Left lung (tissue), 10 donors: Measurements from ENCODE around the gene EHD4. TPM values are rescaled to one million over a fixed set of nuclear protein-coding genes. Genes with fewer than 3 reads are reported as not detected.

Experiments used
- ATAC-seq: fragments of 200-7000 bp; cut with Tn5 transposase; one replicate; pipeline ENCODE4 v1.9.1; 2020; ENCODE audit warnings: moderate library complexity
- DNase-seq, 4 donors: peaks; one replicate each; pipeline ENCODE4 v3.0.0-alpha.2; 2013 to 2020
- H3K27ac ChIP-seq, 2 donors: fragments of 200-600 bp; sonication (generic) in 1 of 2; one replicate each; pipeline versions ENCODE4 v1.5.0 to v1.8.0; 2020 to 2021
- H3K27me3 ChIP-seq, 2 donors: fragments of 200-600 bp; sonication (generic) in 1 of 2; one replicate each; pipeline versions ENCODE4 v1.5.0 to v1.8.0; 2020 to 2021
- H3K36me3 ChIP-seq, 2 donors: fragments of 200-600 bp; sonication (generic) in 1 of 2; one replicate each; pipeline versions ENCODE4 v1.5.0 to v1.8.0; 2020 to 2021
- H3K4me1 ChIP-seq, 2 donors: fragments of 200-600 bp; one replicate each; pipeline ENCODE4 v1.8.0; 2021
- H3K4me3 ChIP-seq, 2 donors: fragments of 200-600 bp; sonication (generic) in 1 of 2; one replicate each; pipeline versions ENCODE4 v1.5.0 to v1.8.0; 2020 to 2021; ENCODE audit warnings: mild to moderate bottlenecking in 1 of 2
- H3K9me3 ChIP-seq, 2 donors: fragments of 200-600 bp; sonication (generic) in 1 of 2; one replicate each; pipeline versions ENCODE4 v1.5.0 to v1.8.0; 2020 to 2021
- CTCF ChIP-seq, 2 donors: fragments of 200-600 bp; sonication (generic) in 1 of 2; IDR thresholded peaks; one replicate each; pipeline versions ENCODE4 v1.5.0 to v1.8.0; 2021; ENCODE audit warnings: antibody characterized with exemption in 2 of 2
- intact Hi-C, 2 donors: fragments of 100-400 bp; cut with DNase I; formaldehyde crosslinking; loops; one replicate each; pipeline versions ENCODE4 v1.11.2 to v1.14.2; 2022
- polyA plus RNA-seq, 6 donors: library from polyadenylated mRNA; unstranded; fragments of 120-200 nt; gene quantifications; one replicate each; pipeline ENCODE4 v1.2.1, GENCODE V29; 2013; ENCODE audit not compliant: insufficient read length in 6 of 6
- total RNA-seq, 2 donors: library from RNA; stranded (reverse); fragmentation: NEBNext Ultra II Directional; extraction: Animal tissue kit (Norgen Biotek cat#: 25700); gene quantifications; one replicate each; pipeline ENCODE4 v1.2.1, GENCODE V29; 2021
- donor health status: DM: no; HTN: yes; CAD: no.
- donor health status: DM: no; HTN: no; CAD: no.

Gene EHD4
- total and polyA plus RNA-seq, 8 donors: 11.7 to 32.6 (median 13.1) TPM

DNA sequence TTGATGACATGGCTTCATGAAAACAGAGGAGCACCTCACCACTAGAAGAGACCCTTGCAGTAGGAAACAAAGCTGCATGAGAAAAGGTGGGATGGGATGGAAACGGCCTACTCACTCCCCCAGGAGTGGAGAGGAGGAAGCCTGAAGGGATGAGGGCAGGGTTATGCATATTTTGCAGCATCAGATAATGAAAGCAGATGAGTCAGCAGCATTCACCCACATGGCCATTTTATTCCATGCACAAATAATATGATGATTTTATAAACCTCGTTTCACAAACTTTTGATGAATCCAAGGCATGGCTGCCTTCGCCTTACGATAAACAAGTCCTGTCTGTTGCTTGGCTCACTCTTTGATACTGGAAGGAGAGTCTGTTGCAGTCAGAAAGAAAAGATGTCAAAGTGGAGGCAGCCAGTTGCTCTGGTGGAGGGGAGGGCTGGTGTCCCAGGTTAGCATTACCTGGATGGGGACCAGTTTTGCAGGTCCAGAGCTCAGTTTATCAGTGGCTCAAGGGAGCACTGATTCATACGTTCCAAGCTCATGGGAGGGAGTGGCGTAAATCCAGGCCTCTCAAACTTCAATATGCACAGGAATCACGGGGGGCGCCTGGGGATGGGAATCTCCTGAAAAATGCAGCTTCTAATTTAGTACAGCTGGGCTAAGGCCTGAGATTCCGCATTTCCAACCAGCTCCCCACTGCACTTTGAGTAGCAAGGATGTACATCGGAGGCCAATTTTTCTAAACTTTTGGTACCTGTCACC, 9.2 kb upstream of the EHD4 start:
- no peak for TF ChIP-seq CTCF (IDR thresholded peaks at IDR 0.05)
- Histone ChIP-seq H3K27ac (no peak overlapping the region), H3K27me3 (no peaks in the 10 kb centered on the region), H3K4me1 (peaks cover 0 to 11% of the 10 kb centered on the region in 2 donors), H3K4me3 (no peak overlapping the region), H3K9me3 (no peaks in the 10 kb centered on the region), H3K36me3 (no peaks in the 10 kb centered on the region)
- intact Hi-C loops: no loop called here
- DNase-seq: no peak
- ATAC-seq: no peak

DNA sequence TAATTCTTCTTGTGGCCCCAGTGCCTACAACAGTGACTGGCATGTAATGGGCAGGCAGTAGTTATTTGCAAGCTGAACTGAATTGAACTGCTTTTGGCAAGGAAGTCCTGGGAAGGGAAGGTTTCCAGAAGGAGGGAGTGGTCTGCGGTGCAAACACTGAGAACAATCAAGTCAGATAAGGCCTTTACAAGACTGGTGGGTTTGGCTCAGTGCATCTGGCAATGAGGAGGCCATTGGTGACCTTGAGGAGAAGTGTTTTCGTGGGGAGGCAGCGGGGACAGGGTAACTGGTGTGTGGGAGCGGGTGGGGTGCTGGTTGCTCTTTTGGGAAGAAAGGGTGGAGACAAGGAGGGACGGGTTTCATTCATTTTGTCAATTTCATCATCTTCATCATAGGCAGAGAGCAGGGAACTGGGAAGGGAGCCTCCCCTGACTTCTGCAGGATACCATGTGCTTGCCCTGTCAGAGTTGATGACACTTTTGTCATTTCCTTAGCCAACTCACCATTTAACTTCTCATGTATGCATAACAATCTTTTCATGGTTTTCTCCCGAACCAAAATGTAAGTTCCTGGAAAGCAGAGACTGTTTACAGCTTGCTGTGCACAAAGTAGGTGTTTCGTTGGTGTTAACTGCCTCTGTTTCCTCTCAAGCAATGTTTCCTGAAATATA, 8.4 kb upstream of the EHD4 start:
- peak overlapping the region in 1 of 2 donors; percentile 29 for H3K27ac ChIP-seq
- ATAC-seq (no peak), DNase-seq (no peak)
- intact Hi-C loops: no loop called here
- H3K27me3 ChIP-seq: no peaks in the 10 kb centered on the region
- H3K4me1 ChIP-seq: peaks cover 0 to 11% of the 10 kb centered on the region in 2 donors
- no peak for TF ChIP-seq CTCF (IDR thresholded peaks at IDR 0.05)
- no peaks in the 10 kb centered on the region for H3K36me3 ChIP-seq
- H3K9me3 ChIP-seq: no peaks in the 10 kb centered on the region
- no peak overlapping the region for H3K4me3 ChIP-seq

DNA sequence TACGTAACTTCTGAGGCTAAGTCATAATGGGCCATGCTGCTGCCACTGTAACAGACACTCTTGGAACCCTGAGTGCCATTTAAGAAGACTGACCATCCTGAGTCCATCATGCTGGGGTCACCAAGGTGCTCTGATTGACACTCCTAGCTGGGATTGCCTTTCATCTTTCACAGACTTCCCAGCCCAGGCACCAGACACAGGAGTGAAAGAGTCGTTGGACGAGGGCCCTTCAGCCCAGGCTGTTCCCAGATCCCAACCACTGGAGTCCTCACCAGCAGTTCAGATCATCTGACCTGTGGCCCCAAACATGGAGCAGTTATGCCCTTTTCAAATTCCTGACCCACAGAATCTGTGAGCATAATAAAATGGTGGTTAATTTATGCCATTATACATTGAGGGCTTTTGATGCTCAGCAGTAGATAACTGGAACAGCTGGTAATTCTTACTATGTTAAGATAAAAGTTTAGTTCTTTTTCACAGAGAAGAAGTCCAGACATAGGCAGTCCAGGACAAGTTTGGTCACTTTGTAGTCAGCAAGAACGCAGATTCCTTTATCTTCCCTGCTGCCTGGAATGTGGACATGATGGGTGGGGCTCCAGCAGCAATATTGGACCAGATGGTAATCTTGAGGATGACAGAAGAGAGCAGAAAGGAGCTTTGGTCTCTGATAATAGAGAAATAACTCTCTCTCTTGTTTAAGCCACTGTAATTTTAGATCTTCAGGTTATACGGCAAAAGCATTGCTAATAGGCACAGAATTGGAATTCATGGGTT, 7.3 kb upstream of the EHD4 start:
- intact Hi-C loops: no loop called here
- Histone ChIP-seq H3K27ac (peak overlapping the region in 1 of 2 donors; percentile 29), H3K4me1 (peaks cover 0 to 11% of the 10 kb centered on the region in 2 donors), H3K27me3 (no peaks in the 10 kb centered on the region), H3K36me3 (no peaks in the 10 kb centered on the region), H3K9me3 (no peaks in the 10 kb centered on the region), H3K4me3 (no peak overlapping the region)
- DNase-seq (no peak), ATAC-seq (no peak)
- TF ChIP-seq CTCF (IDR thresholded peaks at IDR 0.05): no peak

GRCh38 chr15:41978534-41978933, 6.2 kb upstream of the EHD4 start:
- intact Hi-C loops: no loop called here
- no peak for DNase-seq
- TF ChIP-seq CTCF (IDR thresholded peaks at IDR 0.05): no peak

More at GRCh38 chr15:41978534-41978933, 6.2 kb upstream of the EHD4 start:
- Histone ChIP-seq H3K27ac (no peak overlapping the region), H3K27me3 (no peaks in the 10 kb centered on the region), H3K4me1 (peaks cover 0 to 11% of the 10 kb centered on the region in 2 donors), H3K36me3 (no peaks in the 10 kb centered on the region), H3K4me3 (no peak overlapping the region), H3K9me3 (no peaks in the 10 kb centered on the region)
- ATAC-seq: no peak
